ENCODE data around the gene HAPLN3. TPM values are rescaled to one million over a fixed set of nuclear protein-coding genes. Genes with fewer than 3 reads are reported as not detected.

The HAPLN3 gene
- total and polyA plus RNA-seq, 10 donors, result 9.7 to 36.0 (median 16.2) TPM

DNA sequence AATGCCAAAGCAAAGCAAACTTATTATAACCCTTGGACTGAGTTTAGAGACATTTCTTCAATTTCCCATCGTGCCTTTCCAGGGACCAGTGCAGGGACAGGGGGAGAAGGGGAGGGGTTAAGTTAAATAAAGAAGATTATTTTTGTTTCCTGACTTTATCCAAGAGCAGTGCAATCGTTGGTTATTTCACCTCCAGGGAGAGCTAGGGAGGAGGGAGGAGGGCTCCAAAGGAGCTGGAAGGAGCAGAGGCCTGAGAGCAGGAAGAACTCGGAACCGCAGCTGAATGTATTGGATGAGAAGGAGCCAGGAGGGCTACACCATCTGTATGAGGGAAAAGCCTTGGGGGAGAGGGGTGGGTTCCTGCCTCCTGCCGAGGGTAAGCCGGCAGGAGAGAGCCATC, 20.7 kb downstream of the HAPLN3 start:
- H3K4me1 ChIP-seq, result no peaks in the 10 kb centered on the region
- TF ChIP-seq POLR2AphosphoS5 (IDR thresholded peaks at IDR 0.05), result no peak
- TF ChIP-seq, protein P1, sequence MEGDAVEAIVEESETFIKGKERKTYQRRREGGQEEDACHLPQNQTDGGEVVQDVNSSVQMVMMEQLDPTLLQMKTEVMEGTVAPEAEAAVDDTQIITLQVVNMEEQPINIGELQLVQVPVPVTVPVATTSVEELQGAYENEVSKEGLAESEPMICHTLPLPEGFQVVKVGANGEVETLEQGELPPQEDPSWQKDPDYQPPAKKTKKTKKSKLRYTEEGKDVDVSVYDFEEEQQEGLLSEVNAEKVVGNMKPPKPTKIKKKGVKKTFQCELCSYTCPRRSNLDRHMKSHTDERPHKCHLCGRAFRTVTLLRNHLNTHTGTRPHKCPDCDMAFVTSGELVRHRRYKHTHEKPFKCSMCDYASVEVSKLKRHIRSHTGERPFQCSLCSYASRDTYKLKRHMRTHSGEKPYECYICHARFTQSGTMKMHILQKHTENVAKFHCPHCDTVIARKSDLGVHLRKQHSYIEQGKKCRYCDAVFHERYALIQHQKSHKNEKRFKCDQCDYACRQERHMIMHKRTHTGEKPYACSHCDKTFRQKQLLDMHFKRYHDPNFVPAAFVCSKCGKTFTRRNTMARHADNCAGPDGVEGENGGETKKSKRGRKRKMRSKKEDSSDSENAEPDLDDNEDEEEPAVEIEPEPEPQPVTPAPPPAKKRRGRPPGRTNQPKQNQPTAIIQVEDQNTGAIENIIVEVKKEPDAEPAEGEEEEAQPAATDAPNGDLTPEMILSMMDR (IDR thresholded peaks at IDR 0.05 in 8 of 11, conservative IDR thresholded peaks at IDR 0.05 in 3 of 11), result no peak
- no peak for TF ChIP-seq POLR2A (IDR thresholded peaks at IDR 0.05)
- DNase-seq, result no peak
- H3K36me3 ChIP-seq, result peaks cover 0 to 37% (median 0%) of the 10 kb centered on the region in 6 donors
- WGBS, 5 donors, result 53 to 65% (median 58%) methylated on average over 6 of the region's 6 CpGs
- H3K9me3 ChIP-seq, result no peaks in the 10 kb centered on the region
- intact Hi-C loops (cut with DNase I; ENCODE audit: low total_unique reads), result no loop called here
- H3K27me3 ChIP-seq (replicated peaks in 1 of 7), result no peaks in the 10 kb centered on the region
- H3K4me3 ChIP-seq, result no peak overlapping the region
- no peak overlapping the region for H3K27ac ChIP-seq

DNA sequence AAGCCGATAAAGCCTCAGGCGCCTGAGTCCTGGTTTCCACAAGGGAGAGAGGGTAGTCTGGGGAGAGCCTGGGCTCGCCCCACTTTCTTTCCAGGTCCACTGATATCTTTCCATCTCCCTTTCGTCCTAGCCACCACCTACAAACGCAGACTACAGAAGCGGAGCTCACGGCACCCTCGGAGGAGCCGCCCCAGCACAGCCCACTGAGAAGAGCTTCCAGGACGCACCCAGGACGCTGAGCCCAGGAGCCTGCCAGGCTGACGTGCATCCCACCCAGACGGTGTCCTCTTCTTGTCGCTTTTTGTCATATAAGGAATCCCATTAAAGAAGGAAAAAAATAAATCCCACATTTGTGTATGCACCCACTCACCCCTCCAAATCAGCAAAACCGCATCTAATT, 21.1 kb downstream of the HAPLN3 start:
- H3K9me3 ChIP-seq, result no peaks in the 10 kb centered on the region
- no peaks in the 10 kb centered on the region for H3K27me3 ChIP-seq (replicated peaks in 1 of 7)
- no peak overlapping the region for H3K4me3 ChIP-seq
- H3K27ac ChIP-seq, result no peak overlapping the region
- H3K4me1 ChIP-seq, result no peaks in the 10 kb centered on the region
- peaks cover 0 to 33% (median 0%) of the 10 kb centered on the region in 6 donors for H3K36me3 ChIP-seq
- no peak for DNase-seq
- TF ChIP-seq POLR2A (IDR thresholded peaks at IDR 0.05), result no peak
- no peak for TF ChIP-seq POLR2AphosphoS5 (IDR thresholded peaks at IDR 0.05)
- TF ChIP-seq, protein P1 (IDR thresholded peaks at IDR 0.05 in 8 of 11, conservative IDR thresholded peaks at IDR 0.05 in 3 of 11), result no peak
- WGBS, 5 donors, result 86 to 94% (median 92%) methylated on average over 15 of the region's 15 CpGs
- intact Hi-C loops (cut with DNase I; ENCODE audit: low total_unique reads), result no loop called here

DNA sequence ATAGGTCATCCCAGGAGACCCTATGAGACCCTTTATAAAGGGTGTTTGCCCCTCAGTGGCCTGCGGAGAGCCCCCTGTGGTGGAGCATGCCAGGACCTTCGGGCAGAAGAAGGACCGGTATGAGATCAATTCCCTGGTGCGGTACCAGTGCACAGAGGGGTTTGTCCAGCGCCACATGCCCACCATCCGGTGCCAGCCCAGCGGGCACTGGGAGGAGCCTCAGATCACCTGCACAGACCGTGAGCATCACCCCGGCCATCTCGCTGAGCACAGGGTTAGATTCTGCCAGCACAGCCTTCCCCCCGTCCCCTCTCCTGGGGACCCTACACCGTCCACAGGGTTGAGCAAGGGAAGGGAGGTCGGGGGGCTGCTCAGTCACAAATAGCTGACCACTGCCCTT, 21.6 kb downstream of the HAPLN3 start:
- Histone ChIP-seq H3K36me3 (peaks cover 0 to 32% (median 0%) of the 10 kb centered on the region in 6 donors), H3K27ac (no peak overlapping the region), H3K27me3 (replicated peaks in 1 of 7) (no peaks in the 10 kb centered on the region), H3K9me3 (no peaks in the 10 kb centered on the region), H3K4me3 (no peak overlapping the region), H3K4me1 (no peaks in the 10 kb centered on the region)
- WGBS, 5 donors, result 88 to 97% (median 92%) methylated on average over 4 to 13 of the region's 13 CpGs
- DNase-seq, result no peak
- intact Hi-C loops (cut with DNase I; ENCODE audit: low total_unique reads), result no loop called here
- TF ChIP-seq, protein P1 (IDR thresholded peaks at IDR 0.05 in 8 of 11, conservative IDR thresholded peaks at IDR 0.05 in 3 of 11), result no peak
- TF ChIP-seq POLR2AphosphoS5 (IDR thresholded peaks at IDR 0.05), result no peak
- no peak for TF ChIP-seq POLR2A (IDR thresholded peaks at IDR 0.05)

DNA sequence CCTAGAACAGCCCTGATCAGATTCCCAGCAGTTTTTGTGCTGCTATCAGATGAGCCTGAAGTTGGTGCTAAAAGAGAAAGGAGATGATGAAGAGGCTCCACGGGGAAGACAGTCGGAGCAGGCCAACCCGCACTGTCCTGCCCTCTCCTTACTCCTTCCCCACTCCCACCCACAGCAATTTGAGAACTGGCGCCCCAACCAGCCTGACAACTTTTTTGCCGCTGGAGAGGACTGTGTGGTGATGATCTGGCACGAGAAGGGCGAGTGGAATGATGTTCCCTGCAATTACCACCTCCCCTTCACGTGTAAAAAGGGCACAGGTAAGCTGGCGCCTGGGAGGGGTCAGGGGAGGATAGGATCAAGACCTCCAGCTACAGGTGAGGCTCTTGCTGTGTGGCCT, 22.6 kb downstream of the HAPLN3 start:
- intact Hi-C loops (cut with DNase I; ENCODE audit: low total_unique reads), result no loop called here
- no peaks in the 10 kb centered on the region for H3K9me3 ChIP-seq

More for the DNA sequence above, 22.6 kb downstream of the HAPLN3 start:
- H3K27ac ChIP-seq, result no peak overlapping the region
- no peaks in the 10 kb centered on the region for H3K27me3 ChIP-seq (replicated peaks in 1 of 7)
- no peak overlapping the region for H3K4me3 ChIP-seq
- no peaks in the 10 kb centered on the region for H3K4me1 ChIP-seq
- 69 to 86% (median 80%) methylated on average over 8 to 9 of the region's 9 CpGs for WGBS, 5 donors
- no peak for DNase-seq
- H3K36me3 ChIP-seq, result peaks cover 0 to 23% (median 0%) of the 10 kb centered on the region in 6 donors
- TF ChIP-seq, protein P1 (IDR thresholded peaks at IDR 0.05 in 8 of 11, conservative IDR thresholded peaks at IDR 0.05 in 3 of 11), result no peak
- TF ChIP-seq POLR2A (IDR thresholded peaks at IDR 0.05), result no peak
- TF ChIP-seq POLR2AphosphoS5 (IDR thresholded peaks at IDR 0.05), result no peak
